Prostate gland (tissue), 2 donors: ENCODE data around the gene NOX5.

ENCODE experiments used
- CTCF ChIP-seq, 4 experiments: fragments of 200-600 bp in 2 of 4; fragments of 450-650 bp in 2 of 4; sonication (generic) in 2 of 4; IDR thresholded peaks; 1 replicate in 3 of 4; 2 replicates in 1 of 4; pipeline ENCODE4 v1.5.1; 2016 to 2019; ENCODE audit warnings: antibody characterized with exemption in 4 of 4, mild to moderate bottlenecking in 2 of 4, moderate library complexity in 2 of 4
- POLR2A ChIP-seq: fragments of 450-650 bp; IDR thresholded peaks from one replicate; pipeline ENCODE4 v1.6.1; 2016; ENCODE audit warnings: antibody characterized with exemption, mild to moderate bottlenecking
- POLR2AphosphoS5 ChIP-seq: sonication (generic); formaldehyde crosslinking; IDR thresholded peaks from one replicate; pipeline ENCODE4 v1.6.1; 2017; ENCODE audit warnings: antibody characterized with exemption

GRCh38 chr15:69076756-69077155, 62.3 kb downstream of the NOX5 start:
- TF ChIP-seq CTCF (IDR thresholded peaks at IDR 0.05) = no peak
- no peak for TF ChIP-seq POLR2A
- no peak for TF ChIP-seq POLR2AphosphoS5
